GM13977 (cell line): ENCODE data around the gene LRRC9.

Experiments
- DNase-seq: peaks from one replicate; pipeline ENCODE4 v3.0.0; 2012; ENCODE audit warnings: low spot score
- CTCF ChIP-seq: IDR thresholded peaks from 2 replicates; pipeline ENCODE4 v1.5.1; 2012; ENCODE audit warnings: mild to moderate bottlenecking, control low read depth; ENCODE audit not compliant: insufficient read depth; ENCODE audit errors: extremely low read depth, missing control alignments
- in situ Hi-C: fragments of 300-500 bp; cut with MboI; formaldehyde crosslinking; loops from one replicate; pipeline ENCODE4 v1.12.0; 2022; ENCODE audit warnings: low sequenced_read_pairs, low pct_unique_long_range_greater_than_20kb, mixed read lengths, inconsistent platforms; ENCODE audit not compliant: unreplicated experiment

LRRC9 gene

DNA sequence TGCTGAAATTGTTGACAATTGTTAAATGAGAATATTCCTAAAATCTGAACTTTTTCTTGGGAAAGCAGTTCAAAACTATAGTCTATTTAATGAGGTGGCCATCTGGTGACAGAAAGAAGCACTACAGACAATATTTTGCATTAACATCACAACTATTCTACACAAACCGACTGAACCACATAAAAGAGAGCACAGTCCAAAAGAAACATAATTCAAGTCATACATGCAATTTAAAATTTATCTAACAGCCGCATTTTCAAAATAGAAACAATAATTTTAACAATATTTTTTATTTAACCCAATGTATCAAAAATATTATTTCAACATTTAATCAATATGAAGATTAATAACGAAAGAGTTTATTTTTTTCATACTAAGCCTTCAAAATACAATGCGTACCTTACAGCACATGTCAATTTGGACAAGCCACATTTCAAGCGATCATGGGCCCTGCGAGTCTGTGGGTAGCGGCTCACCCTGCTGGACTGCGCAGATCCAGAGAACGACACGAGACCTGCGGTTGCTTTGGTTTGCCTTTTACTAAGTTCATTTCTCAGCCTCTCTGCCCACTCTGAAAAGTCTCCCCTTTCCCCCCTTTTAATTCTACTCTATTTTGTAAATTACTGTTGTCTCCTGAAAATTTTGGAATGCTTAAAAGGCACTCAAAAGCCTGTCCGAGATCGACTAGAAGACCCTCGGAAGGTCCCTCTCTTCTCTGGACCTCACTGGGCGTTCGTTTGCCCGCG, 947 bp upstream of the LRRC9 start:
- peak; percentile 58 for DNase-seq
- peak; percentile 42 for TF ChIP-seq CTCF
- in situ Hi-C loops = no loop called here

GRCh38 chr14:59920378-59920683, 387 bp downstream of the LRRC9 start:
- DNase-seq = no peak
- in situ Hi-C loops = no loop called here
- no peak for TF ChIP-seq CTCF

DNA sequence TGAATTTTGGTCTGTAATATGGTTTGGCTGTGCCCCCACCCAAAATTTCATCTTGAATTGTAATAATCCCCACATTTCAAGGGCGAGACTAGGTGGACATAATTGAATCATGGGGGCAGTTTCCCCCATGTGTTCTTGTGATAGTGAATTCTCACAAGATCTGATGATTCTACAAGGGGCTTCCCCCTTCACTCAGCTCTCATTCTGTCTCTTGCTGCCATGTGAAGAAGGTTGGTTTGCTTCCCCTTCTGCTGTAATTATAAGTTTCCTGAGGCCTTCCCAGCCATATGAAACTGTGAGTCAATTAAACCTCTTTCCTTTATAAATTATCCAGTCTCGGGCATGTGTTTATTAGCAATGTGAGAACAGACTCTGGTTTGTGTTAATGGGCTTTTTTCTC, 5.9 kb downstream of the LRRC9 start:
- TF ChIP-seq CTCF = no peak
- in situ Hi-C loops = no loop called here
- DNase-seq = no peak

DNA sequence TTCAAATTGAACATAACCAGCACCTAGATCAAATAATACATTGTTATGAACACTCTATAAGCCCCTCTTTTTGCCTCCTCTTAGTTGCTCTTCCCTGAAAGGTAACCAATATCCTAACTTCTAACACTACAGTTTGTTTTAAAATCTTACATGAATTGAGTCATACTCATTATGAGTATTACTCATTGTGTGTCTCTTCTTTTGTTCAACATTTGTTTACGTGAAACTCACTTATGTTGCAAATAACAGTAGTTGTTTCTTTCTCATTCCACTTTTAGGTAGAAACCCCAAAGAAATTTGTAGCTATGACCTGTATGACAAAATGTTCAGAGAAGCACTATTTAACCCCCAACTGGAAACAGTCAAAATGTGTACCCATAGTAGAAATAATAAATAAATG, 6.6 kb downstream of the LRRC9 start:
- no peak for DNase-seq
- in situ Hi-C loops = no loop called here
- TF ChIP-seq CTCF = no peak

GRCh38 chr14:59931237-59931636, 11.3 kb downstream of the LRRC9 start:
- in situ Hi-C loops = no loop called here
- DNase-seq = no peak
- TF ChIP-seq CTCF = no peak

DNA sequence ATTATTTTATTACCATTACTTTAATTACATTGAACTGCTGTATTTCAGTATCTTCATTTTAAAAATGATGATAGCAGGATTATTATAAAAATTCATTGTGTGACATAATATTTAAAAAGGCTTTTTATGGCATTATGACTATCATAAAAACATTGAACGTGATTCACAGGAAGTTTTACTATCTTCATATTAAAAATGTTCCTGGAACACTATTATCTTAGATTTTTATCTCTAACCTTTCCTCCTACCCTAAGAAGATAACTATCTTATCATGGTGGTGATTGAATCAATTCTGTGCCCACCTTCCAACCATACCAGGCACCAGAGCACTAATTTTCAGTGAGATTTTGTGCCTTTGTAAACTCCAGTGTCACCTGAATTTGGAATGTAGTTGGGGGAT, 16.2 kb downstream of the LRRC9 start:
- no peak for DNase-seq
- in situ Hi-C loops = no loop called here
- no peak for TF ChIP-seq CTCF
